Measurements from ENCODE around the gene SVOPL. TPM values are rescaled to one million over a fixed set of nuclear protein-coding genes. Genes with fewer than 3 reads are reported as not detected.

The SVOPL gene
- total and polyA plus RNA-seq, 2 donors (not counting 3 experiments of a cell fraction or from before 2014, with no cell fraction given) = not detected

DNA sequence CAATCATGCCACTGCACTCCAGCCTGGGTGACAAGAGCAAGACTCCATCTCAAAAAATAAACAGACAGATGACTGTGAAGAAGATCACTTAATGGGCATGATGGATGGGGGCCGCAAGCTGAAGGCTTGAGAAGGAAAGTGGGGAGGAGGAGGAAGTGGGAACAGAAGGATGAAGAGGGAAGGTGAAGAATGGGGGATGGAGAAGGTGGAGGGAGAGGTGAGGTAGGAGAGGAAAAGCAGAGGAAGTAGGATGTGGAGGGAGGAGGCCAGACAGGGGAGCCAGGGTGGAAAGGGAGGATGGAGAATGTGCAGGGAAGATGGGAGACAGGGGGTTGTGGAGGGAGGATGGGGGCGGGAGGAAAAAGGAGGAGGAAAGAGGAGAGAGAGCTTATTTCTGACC, 68.8 kb downstream of the SVOPL start:
- H2AFZ ChIP-seq (ENCODE audit: low read depth, low read length) = no peak overlapping the region
- H3K79me2 ChIP-seq (ENCODE audit: control insufficient read depth, insufficient read depth, low read length) = no peaks in the 10 kb centered on the region
- ChIA-PET CTCF (no interaction called here), POLR2A (no interaction called here)
- no peak overlapping the region for H3K4me2 ChIP-seq (ENCODE audit: insufficient read depth, low read length)
- no peaks in the 10 kb centered on the region for H3K36me3 ChIP-seq (ENCODE audit: control insufficient read depth in 2 of 2, extremely low read depth in 1 of 2, insufficient read depth in 2 of 2, low read length in 2 of 2)
- H4K20me1 ChIP-seq (replicated peaks; ENCODE audit: control insufficient read depth, extremely low read depth, insufficient read depth, low read length) = no peaks in the 10 kb centered on the region
- FAIRE-seq = no peak
- no peak for DNase-seq (ENCODE audit: low read depth, low spot score)
- no peaks in the 10 kb centered on the region for H3K9me3 ChIP-seq (replicated peaks; ENCODE audit: control insufficient read depth, insufficient read depth, low read length)
- H3K4me1 ChIP-seq (ENCODE audit: control insufficient read depth, extremely low read depth, insufficient read depth, low read length) = no peaks in the 10 kb centered on the region
- no peaks in the 10 kb centered on the region for H3K9me1 ChIP-seq (replicated peaks; ENCODE audit: control insufficient read depth, extremely low read depth, insufficient read depth, low read length)
- dilution Hi-C loops (cut with MboI; ENCODE audit: extremely low pct_ligation_motif_present, low sequenced_read_pairs) = no loop called here
- TF ChIP-seq EZH2 (IDR thresholded peaks at IDR 0.05; ENCODE audit: borderline replicate concordance, low read depth, low read length, severe bottlenecking) (no peak), JUN (IDR thresholded peaks at IDR 0.05; ENCODE audit: borderline replicate concordance, insufficient read depth, insufficient read length, low read depth) (no peak), POLR2AphosphoS5 (IDR thresholded peaks at IDR 0.05; ENCODE audit: insufficient read depth, low read depth, low read length) (no peak), MYC (IDR thresholded peaks at IDR 0.05; ENCODE audit: low read depth, low read length) (no peak), FOS (IDR thresholded peaks at IDR 0.05; ENCODE audit: borderline replicate concordance, insufficient read depth, low read length) (no peak), GATA2 (IDR thresholded peaks at IDR 0.05; ENCODE audit: insufficient read depth, insufficient read length, low read depth, low read length) (no peak), POLR2A (IDR thresholded peaks at IDR 0.05; ENCODE audit: low read depth, low read length) (no peak)
- TF ChIP-seq, protein P1, sequence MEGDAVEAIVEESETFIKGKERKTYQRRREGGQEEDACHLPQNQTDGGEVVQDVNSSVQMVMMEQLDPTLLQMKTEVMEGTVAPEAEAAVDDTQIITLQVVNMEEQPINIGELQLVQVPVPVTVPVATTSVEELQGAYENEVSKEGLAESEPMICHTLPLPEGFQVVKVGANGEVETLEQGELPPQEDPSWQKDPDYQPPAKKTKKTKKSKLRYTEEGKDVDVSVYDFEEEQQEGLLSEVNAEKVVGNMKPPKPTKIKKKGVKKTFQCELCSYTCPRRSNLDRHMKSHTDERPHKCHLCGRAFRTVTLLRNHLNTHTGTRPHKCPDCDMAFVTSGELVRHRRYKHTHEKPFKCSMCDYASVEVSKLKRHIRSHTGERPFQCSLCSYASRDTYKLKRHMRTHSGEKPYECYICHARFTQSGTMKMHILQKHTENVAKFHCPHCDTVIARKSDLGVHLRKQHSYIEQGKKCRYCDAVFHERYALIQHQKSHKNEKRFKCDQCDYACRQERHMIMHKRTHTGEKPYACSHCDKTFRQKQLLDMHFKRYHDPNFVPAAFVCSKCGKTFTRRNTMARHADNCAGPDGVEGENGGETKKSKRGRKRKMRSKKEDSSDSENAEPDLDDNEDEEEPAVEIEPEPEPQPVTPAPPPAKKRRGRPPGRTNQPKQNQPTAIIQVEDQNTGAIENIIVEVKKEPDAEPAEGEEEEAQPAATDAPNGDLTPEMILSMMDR (IDR thresholded peaks at IDR 0.05; ENCODE audit: extremely low read depth in 1 of 2, insufficient read depth in 1 of 2, low read depth in 1 of 2, low read length in 2 of 2) = no peak
- TF ChIP-seq, protein P2, sequence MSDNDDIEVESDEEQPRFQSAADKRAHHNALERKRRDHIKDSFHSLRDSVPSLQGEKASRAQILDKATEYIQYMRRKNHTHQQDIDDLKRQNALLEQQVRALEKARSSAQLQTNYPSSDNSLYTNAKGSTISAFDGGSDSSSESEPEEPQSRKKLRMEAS (IDR thresholded peaks at IDR 0.05; ENCODE audit: insufficient read depth, insufficient read length) = no peak
- no peaks in the 10 kb centered on the region for H3K27me3 ChIP-seq (ENCODE audit: control insufficient read depth in 2 of 2, insufficient read depth in 2 of 2, low read length in 2 of 2)
- H3K9ac ChIP-seq (replicated peaks; ENCODE audit: extremely low read depth, insufficient read depth, low read length) = no peak overlapping the region
- intact Hi-C loops (cut with micrococcal nuclease) = no loop called here
- H3K4me3 ChIP-seq (replicated peaks in 1 of 3; ENCODE audit: insufficient read depth in 1 of 3, low read depth in 1 of 3, low read length in 3 of 3) = no peak overlapping the region
- no TSS peak for BruUV-seq (replicated peaks)
- H3K27ac ChIP-seq (ENCODE audit: insufficient read depth, low read depth, low read length) = no peak overlapping the region
